MM.1S (cell line): Measurements from ENCODE around the gene CYB561A3.

Experiments used
- EZH2 ChIP-seq: fragments of 300-600 bp; sonication (generic); optimal IDR thresholded peaks from 2 replicates; pipeline ENCODE3; 2017; ENCODE audit warnings: low read depth, mild to moderate bottlenecking, antibody characterized with exemption, low read length, mixed read lengths
- TF ChIP-seq, protein P1 (sequence below): fragments of 300-600 bp; sonication (generic); IDR thresholded peaks from 2 replicates; pipeline ENCODE4 v1.5.1; 2016; ENCODE audit warnings: antibody characterized with exemption, low read length, mixed read lengths

DNA sequence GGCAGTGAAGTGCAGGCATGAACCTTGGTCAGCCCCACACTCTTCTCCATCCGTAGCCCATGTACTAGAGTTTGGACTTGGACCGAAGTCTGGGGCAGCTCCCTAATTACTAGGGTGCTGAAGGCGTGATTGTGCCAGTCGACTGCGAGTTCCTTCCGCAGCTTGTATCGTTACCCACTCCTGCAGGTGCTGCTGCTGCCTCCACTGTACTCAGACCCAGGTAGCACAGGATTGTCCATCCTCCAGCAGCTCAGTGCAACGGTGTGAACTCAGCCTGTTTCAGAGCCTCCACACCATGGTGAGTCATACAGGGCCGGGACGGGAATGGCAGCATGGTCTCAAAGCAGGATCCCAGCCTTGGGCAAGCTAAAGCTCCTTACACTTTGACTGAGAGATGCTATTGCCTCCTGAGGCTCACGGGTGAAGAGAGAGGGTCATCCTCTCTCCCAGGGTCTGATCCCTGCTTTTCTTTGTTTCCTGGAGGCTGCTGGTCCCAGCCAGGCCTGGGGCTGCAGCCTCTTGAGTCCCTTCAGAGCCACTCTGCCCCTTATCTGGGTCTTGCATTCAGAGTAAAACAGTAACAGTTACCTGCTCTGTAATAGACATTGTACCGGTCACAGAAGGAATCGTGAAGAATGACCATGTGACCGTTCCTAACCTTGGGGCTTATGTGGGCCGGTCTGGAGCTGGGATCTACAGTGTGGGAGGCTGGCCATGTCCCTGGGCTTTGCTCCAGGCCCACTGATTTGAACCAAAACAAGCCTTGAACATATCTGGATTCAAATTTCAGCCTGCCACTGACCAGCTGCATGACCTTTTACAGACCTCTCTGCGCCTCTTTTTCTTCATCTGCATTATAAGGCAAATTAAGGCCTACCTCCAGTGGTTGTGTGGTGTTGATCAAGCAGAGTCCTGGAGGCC is 27.0 kb downstream of the CYB561A3 start:
- TF ChIP-seq, protein P1, sequence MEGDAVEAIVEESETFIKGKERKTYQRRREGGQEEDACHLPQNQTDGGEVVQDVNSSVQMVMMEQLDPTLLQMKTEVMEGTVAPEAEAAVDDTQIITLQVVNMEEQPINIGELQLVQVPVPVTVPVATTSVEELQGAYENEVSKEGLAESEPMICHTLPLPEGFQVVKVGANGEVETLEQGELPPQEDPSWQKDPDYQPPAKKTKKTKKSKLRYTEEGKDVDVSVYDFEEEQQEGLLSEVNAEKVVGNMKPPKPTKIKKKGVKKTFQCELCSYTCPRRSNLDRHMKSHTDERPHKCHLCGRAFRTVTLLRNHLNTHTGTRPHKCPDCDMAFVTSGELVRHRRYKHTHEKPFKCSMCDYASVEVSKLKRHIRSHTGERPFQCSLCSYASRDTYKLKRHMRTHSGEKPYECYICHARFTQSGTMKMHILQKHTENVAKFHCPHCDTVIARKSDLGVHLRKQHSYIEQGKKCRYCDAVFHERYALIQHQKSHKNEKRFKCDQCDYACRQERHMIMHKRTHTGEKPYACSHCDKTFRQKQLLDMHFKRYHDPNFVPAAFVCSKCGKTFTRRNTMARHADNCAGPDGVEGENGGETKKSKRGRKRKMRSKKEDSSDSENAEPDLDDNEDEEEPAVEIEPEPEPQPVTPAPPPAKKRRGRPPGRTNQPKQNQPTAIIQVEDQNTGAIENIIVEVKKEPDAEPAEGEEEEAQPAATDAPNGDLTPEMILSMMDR = no peak
- no peak for TF ChIP-seq EZH2
